Measurements from ENCODE around the gene FHOD3. TPM values are rescaled to one million over a fixed set of nuclear protein-coding genes. Genes with fewer than 3 reads are reported as not detected.

Gene FHOD3
- total and polyA plus RNA-seq, 2 of the 8 experiments (the other 6 are each of a cell fraction or from before 2014, with no cell fraction given): 9.7 to 10.5 TPM

GRCh38 chr18:36709315-36709714 is 411.8 kb downstream of the FHOD3 start:
- no peak overlapping the region for H4K5ac ChIP-seq (ENCODE audit: insufficient read length, low read depth, low read length)
- H2BK5ac ChIP-seq (ENCODE audit: low read depth, low read length): no peak overlapping the region
- no peak overlapping the region for H3K14ac ChIP-seq (ENCODE audit: insufficient read length)
- H3K27me3 ChIP-seq (replicated peaks in 1 of 4; ENCODE audit: control insufficient read depth in 3 of 4, extremely low read depth in 1 of 4, insufficient read depth in 3 of 4, low read length in 3 of 4): no peaks in the 10 kb centered on the region; a peak in 1 of 7 replicates
- no peak overlapping the region for H3K23ac ChIP-seq (ENCODE audit: insufficient read length)
- no peak overlapping the region for H3K4me3 ChIP-seq (ENCODE audit: extremely low read depth in 1 of 4, insufficient read depth in 2 of 4, low read depth in 3 of 4, low read length in 4 of 4)
- H2BK15ac ChIP-seq (ENCODE audit: low read length): no peak overlapping the region
- H3K79me2 ChIP-seq (ENCODE audit: control insufficient read depth in 1 of 2, insufficient read depth in 2 of 2, low read length in 2 of 2): no peaks in the 10 kb centered on the region
- WGBS, 2 experiments (ENCODE audit: extremely low coverage in 1 of 2, insufficient coverage in 1 of 2, insufficient read length in 1 of 2, insufficient replicate concordance in 2 of 2, low coverage in 1 of 2, low lambda C conversion rate in 2 of 2, missing lambda C conversion rate in 1 of 2): 77% methylated on average over 6 of the region's 6 CpGs; no CpG with 5 or more reads in 1 of the 2 experiments
- H4K8ac ChIP-seq (ENCODE audit: extremely low read depth, insufficient read depth, low read length): no peak overlapping the region
- H3K4me1 ChIP-seq (replicated peaks in 1 of 4; ENCODE audit: control insufficient read depth in 3 of 4, insufficient read depth in 4 of 4, low read length in 3 of 4): no peaks in the 10 kb centered on the region
- H3K9me3 ChIP-seq (ENCODE audit: insufficient read depth in 2 of 2, low read depth in 1 of 2, low read length in 1 of 2): no peaks in the 10 kb centered on the region
- no peaks in the 10 kb centered on the region for H4K20me1 ChIP-seq (replicated peaks in 1 of 2; ENCODE audit: control insufficient read depth in 1 of 2, insufficient read depth in 2 of 2, low read length in 2 of 2)
- H3K23me2 ChIP-seq (ENCODE audit: low read depth, low read length): no peaks in the 10 kb centered on the region
- H3K4me2 ChIP-seq (ENCODE audit: insufficient read depth in 1 of 2, low read depth in 2 of 2, low read length in 2 of 2): no peak overlapping the region
- ChIA-PET CTCF (ENCODE audit: partially characterized antibody) (interaction anchor here (2.8 kb wide), 1 partner anchor 22 kb away, joined by 13 read pairs; no protein-coding TSS in a partner anchor), POLR2A (ENCODE audit: partially characterized antibody) (no interaction called here)
- H3K9ac ChIP-seq (replicated peaks in 1 of 4; ENCODE audit: extremely low read depth in 1 of 4, low read depth in 3 of 4, low read length in 3 of 4): no peak overlapping the region
- no peak for FAIRE-seq
- H3K27ac ChIP-seq (ENCODE audit: low read depth, low read length): no peak overlapping the region
- no peak overlapping the region for H3K56ac ChIP-seq (replicated peaks; ENCODE audit: insufficient read length, low read depth, low read length)
- no peak overlapping the region for H4K91ac ChIP-seq (replicated peaks; ENCODE audit: insufficient read length, low read length)
- H2BK12ac ChIP-seq (ENCODE audit: low read depth, low read length): no peak overlapping the region
- H3K4ac ChIP-seq (replicated peaks; ENCODE audit: insufficient read length, low read depth, low read length): no peak overlapping the region
- no peaks in the 10 kb centered on the region for H3K79me1 ChIP-seq (ENCODE audit: low read depth, low read length)
- no peak overlapping the region for H3K18ac ChIP-seq (ENCODE audit: extremely low read depth, low read length)
- no peak overlapping the region for H2BK120ac ChIP-seq (replicated peaks; ENCODE audit: low read depth, low read length)
- no peak for DNase-seq (ENCODE audit: low read depth in 1 of 2, low spot score in 2 of 2)
- no peak overlapping the region for H2AK5ac ChIP-seq (ENCODE audit: low read depth, low read length)
- H2BK20ac ChIP-seq (ENCODE audit: low read length): no peak overlapping the region
- no peaks in the 10 kb centered on the region for H3K36me3 ChIP-seq (ENCODE audit: control insufficient read depth in 2 of 4, insufficient read depth in 4 of 4, low read length in 3 of 4)
- H2AFZ ChIP-seq (ENCODE audit: low read length): no peak overlapping the region
- TF ChIP-seq POLR2A (IDR thresholded peaks at IDR 0.05; ENCODE audit: control extremely low read depth in 1 of 2, low read depth in 2 of 2, low read length in 2 of 2): no peak
- TF ChIP-seq RAD21 (IDR thresholded peaks at IDR 0.05 in 1 of 2, conservative IDR thresholded peaks at IDR 0.05 in 1 of 2; ENCODE audit: low read depth in 2 of 2, low read length in 2 of 2): no peak
- TF ChIP-seq TEAD4 (IDR thresholded peaks at IDR 0.05; ENCODE audit: low read depth, low read length): no peak
- TF ChIP-seq FOSL1 (IDR thresholded peaks at IDR 0.05; ENCODE audit: insufficient read depth, low read depth, low read length): no peak
- no peak for TF ChIP-seq CTBP2 (IDR thresholded peaks at IDR 0.05; ENCODE audit: borderline replicate concordance, insufficient read depth, insufficient read length, low read length)
- TF ChIP-seq BACH1 (IDR thresholded peaks at IDR 0.05; ENCODE audit: low read length): no peak
- TF ChIP-seq TBP (IDR thresholded peaks at IDR 0.05; ENCODE audit: low read depth, low read length): no peak
